ENCODE results near the gene SLC16A5.
A peak's percentile ranks its signal among the peaks of the same experiment; 100 is the strongest.
"Not testable (repeated sequence)": the region's sequence is repeated elsewhere in the genome, so short reads cannot be mapped to it uniquely, and the experiment has no call there.

The SLC16A5 gene

DNA sequence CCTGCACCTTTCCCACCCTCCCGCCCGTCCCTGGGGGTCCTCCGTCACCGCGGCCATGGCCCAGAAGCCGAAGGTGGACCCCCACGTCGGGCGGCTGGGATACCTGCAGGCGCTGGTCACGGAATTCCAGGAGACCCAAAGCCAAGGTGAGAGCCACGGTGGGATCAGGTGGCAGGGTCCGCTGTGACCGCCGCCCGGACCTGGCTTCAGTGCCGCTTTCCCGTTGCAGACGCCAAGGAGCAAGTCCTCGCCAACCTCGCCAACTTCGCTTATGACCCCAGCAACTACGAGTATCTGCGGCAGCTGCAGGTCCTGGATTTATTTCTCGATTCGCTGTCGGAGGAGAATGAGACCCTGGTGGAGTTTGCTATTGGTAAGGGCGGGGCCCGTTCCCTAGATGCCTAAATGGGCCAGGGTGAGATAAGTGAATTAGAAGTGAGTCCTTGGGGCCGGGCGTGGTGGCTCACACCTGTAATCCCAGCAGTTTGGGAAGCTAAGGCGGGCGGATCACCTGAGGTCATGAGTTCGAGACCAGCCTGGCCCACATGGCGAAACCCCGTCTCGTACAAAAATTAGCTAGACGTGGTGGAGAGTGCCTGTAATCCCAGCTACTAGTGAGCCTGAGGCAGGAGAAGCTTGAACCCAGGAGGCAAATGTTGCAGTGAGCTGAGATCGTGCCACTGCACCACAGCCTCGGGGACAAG, 22.6 kb downstream of the SLC16A5 start:
- no peak for DNase-seq (ENCODE audit: low read depth in 2 of 2)

DNA sequence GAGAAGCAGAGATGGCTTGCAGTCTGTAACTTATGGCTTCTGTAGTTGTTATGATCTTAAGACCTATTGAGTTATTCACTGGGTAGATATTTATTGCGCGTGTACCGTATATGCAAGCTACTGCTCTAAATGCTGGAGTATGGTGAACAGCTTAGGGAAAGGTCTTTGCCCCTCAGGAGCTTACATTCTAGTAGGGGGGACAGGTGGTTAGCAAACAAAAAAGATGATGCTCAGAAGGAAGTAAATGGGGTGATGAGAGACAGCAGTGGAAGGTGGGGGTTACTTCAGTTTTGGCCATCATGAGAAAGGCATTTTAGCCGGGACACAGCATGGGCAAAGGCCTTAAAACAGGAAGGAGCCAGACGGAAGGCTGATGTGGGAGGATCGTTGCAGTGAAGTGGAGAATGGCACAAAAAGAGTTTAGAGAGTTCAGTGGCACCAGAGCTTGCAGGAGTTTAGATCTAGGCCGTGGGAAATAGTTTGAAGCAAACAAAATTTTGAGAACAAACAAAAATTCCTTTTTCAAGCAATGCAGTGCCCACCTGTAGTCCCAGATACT, 24.1 kb downstream of the SLC16A5 start:
- DNase-seq (ENCODE audit: low read depth in 2 of 2), result no peak

DNA sequence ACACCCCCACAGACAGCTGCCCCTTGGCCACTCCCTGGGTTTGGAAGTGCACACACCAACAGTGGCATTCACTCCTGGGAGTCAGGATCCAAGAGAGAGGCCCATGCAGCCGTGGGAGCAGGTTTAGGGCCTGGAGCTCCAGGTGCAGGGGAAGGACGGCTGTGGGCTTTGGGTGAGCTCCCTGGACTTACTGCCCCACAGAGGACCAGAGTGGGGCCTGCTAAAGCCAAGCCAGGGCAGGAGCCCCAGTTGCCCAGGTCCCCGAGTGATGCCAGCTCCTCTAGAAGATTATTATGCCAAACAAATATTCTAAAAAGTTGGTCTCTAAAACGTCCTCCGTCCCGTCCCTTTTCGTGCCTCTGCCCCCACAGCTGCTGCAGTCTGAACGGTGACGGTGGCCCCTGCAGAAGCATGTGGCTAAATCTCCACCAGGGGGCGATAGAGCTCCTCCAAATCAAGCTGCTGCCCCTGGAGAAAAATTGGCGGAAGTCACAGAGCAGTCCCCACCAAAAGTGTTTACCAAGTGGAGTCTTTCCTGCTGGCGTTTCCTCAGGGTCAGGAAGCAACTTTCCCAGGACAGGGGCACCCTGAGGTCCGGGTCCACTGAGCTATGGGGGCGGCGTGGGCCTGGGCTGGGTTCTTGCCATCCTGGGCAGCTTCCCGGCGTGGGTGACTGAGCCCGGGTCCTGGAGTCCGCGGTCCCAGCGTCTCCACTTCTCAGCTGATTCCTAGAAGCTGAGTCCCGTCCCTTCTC, 26.2 kb downstream of the SLC16A5 start:
- peak; percentile 40 to 43 for DNase-seq (ENCODE audit: low read depth in 2 of 2)

DNA sequence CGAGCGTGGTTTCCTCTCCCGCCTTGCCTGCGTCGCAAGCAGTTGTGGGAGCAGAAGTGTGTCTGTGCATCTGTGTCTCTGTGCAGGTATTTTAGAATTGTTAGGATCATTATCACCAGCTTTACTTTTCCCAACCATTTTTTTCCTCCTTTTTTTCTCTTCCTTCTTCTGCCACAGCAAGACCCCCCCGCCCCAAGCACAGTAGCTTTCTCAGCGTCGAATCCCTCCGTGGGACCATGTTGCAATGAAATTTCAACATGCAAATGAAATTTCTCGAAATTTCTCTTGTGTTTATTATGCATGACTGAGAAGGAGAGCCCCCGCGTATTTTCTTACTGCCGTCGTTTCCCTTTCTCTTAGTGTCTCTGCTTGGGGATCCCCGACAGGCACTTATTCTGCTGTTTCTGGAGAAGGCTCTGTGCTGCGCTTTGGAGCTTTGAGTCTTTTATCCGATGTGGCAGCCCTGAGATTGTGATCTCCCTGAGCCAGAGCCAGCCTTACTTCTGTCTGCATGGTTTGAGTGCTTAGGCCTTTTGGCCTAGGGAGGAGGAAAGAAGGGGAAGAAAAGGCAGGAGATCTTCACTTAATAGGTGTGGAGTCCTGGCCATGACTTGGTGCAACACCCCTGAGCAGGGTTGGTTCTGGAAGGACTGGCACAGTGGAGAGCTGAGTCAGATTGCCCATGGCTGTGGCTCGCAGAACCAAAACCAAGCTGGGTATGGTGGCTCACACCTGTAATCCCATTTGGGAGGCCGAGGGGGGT, 27.0 kb downstream of the SLC16A5 start:
- DNase-seq (ENCODE audit: low read depth in 2 of 2), result no peak

DNA sequence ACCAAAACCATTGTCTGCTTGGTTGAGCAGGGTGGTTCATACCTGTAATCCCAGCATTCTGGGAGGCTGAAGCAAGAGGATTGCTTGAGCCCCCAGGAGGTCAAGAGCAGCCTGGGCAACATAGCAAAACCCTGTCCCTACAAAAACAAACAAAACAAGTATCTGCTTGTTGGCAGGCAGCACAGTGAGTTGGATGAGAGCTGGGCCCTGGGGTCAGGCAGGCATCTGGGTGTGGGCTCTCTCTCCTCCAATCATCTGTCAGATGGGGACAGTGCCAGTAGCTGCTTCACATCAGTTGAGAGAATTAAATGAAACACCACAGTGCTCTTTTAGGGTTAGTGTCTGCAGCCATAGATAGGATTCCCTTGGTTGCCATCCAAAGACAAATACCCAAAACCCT, 27.8 kb downstream of the SLC16A5 start:
- no peak for DNase-seq (ENCODE audit: low read depth in 2 of 2)

DNA sequence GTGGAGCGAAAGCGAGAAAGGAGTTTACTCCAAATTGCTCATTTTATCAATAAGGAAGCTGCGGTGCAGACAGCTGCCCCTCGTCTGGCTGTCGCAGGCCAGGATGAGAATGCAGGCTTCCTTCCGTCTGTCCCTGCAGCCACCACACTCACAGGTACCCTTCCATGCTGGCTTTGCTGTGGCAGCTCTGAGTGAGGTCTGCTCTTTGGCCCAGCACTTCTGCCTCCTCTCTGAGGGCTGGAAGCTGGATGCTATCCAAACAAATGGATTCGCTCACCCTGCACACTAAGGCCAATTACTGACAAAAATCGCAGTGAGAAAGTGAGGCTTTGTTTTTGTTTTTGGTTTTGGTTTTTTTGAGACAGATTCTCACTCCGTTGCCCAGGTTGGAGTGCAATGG, 29.0 kb downstream of the SLC16A5 start:
- DNase-seq (ENCODE audit: low read depth in 2 of 2), result no peak

DNA sequence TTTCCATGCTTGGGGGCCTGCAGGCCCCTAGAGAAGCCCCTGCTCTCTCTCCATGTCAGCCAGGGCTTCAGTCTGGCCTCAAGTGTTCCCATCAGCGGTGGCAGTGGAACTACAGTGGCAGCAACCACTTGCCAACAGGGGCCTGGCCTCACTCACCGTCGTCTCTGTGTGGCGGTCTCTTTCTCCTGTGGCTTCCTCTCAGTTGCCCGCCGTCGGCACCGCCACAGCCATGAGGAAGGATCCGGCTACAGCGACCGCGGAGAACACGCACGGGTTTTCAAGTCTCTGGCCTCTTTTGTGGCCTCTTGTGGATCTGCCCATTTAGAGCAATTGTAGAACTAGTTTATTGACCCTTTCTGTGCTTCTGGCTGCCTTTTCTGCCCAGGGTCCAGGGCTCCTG, 30.6 kb downstream of the SLC16A5 start:
- no peak for DNase-seq (ENCODE audit: low read depth in 2 of 2)

DNA sequence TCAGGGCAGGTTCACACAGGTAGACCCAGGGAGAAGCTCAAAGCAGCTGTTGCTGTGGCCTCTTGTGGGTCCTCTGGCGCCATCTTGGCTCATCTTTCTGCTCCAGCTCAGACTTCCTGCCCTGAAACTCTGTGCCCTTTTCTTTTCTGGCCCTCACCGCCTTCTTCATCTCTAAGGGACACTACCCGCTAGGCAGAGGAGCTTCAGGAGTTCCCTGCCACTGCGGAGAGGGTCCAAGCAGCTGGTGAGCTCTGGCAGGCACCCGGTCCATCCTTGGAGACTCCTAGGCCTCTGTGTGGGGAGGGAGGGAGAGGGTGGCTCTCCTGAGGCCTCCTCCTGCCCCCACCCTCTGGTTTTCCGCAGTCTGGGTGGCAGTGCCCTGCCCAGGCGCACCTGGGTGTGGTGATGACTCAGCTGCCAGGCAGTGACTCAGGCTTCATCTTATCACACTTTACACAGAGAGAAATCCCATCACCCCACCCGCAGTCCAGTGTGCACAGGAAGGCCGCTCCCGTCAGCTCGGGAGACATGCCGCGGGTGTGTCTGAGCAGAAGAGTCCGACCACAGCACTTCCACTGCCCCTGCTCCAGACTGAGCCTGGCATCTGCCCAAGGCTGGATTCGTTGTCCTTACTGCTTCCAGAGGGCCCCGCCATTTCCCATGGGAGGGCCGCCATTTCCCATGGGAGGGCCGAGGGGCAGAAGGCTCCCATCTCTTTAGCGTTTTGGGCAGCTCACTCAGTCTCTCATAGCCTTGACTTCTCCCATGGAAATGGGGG, 36.5 kb downstream of the SLC16A5 start:
- DNase-seq (ENCODE audit: low read depth in 2 of 2), result no peak

DNA sequence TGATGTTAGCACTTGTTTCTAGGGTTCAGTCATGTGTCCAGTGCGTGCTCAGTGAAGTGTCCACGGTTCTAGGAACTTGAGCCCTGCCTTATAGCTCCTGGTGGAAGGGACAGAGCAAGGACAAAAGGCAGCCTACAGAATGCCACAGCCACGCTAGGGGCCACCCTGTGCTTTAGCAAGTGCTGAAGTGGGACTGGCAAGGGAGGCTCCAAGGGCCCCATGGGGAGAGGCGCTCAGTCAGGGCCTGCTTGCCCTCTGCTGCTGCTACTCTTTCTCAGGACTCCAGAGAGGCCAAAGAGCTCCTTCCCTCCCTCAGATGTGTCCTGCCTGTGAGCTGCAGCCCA, 37.0 kb downstream of the SLC16A5 start:
- DNase-seq (ENCODE audit: low read depth in 2 of 2), result no peak

DNA sequence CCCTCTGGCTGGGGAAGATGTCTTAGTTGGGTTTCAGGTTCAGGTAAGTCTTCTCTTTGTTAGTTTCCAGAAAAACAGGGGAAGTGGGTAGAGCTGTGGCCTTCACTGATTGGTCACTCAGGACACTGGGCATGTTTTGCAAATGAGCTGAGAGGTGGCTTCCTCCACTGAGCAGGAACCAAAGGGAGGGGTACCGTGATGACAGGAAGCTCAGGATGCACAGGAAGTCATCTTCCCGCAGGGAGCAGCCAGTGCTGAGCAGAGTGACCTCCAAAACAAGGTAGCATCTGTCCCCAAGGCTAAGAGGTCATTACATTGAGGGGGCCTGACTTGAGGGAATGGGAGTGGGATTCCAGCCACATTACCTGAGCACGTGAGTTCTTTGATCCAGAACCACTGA, 38.2 kb downstream of the SLC16A5 start:
- no peak for DNase-seq (ENCODE audit: low read depth in 2 of 2)

DNA sequence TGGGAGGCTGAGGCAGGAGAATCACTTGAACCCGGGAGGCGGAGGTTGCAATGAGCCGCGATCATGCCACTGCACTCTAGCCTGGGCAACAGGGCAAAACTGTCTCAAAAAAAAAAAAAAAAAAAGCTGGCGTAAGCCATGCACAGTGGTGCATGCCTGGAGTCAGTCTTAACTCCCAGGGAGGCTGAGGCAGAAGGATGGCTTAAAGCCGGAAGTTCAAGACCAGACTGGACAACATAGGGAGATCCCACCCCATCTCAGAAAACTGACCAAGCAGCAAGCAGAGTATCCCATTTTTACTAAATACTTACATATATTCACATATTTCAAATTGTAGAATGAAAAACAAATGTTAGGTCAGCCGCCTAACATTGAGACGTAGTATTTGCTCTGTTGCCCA, 39.2 kb downstream of the SLC16A5 start:
- no peak for DNase-seq (ENCODE audit: low read depth in 2 of 2)

DNA sequence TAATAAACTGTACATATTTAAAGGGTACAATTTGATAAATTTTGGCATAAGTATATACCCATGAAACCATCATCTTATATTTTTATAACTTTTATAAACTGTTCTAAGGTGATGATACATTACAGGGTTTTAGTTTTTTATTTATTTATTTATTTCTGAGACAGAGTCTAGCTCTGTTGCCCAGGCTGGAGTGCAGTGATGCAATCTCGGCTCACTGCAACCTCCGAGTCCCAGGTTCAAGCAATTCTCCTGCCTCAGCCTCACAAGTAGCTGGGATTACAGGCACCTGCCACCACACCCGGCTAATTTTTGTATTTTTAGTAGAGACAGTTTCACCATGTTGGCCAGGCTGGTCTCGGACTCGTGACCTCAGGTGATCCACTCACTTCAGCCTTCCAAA, 40.2 kb downstream of the SLC16A5 start:
- DNase-seq (ENCODE audit: low read depth in 2 of 2), result not testable (repeated sequence)

DNA sequence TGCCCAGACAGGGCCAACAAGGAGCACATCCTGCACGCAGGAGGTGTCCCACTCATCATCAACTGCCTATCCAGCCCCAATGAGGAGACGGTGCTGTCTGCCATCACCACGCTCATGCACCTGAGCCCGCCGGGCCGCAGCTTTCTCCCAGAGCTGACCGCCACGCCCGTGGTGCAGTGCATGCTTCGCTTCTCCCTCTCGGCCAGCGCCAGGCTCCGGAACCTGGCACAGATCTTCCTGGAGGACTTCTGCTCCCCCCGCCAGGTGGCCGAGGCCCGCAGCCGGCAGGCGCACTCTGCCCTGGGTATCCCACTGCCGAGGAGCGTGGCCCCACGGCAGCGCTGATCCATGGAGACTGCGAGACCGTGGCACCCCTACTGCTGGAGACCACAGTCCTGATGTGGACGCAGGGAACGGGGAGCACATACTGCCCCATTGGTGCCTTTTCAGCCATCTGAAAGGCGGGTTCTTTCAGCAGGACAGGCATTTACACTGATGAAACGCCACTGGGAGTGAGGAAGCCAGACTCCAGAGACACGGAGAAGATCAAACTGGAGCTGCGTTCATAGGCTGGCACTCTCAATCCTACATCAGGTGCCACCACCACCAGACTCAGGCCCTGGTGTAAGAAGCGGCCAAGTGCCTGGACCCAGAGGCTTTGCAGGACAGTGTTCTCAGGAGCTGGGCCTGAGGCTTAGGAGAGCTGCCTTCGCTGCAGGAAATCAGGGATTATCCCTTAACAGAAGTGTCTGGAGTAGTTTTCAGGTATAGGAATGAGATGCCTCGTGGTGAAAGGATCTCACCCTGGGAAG, 41.1 kb downstream of the SLC16A5 start:
- DNase-seq (ENCODE audit: low read depth in 2 of 2), result no peak

DNA sequence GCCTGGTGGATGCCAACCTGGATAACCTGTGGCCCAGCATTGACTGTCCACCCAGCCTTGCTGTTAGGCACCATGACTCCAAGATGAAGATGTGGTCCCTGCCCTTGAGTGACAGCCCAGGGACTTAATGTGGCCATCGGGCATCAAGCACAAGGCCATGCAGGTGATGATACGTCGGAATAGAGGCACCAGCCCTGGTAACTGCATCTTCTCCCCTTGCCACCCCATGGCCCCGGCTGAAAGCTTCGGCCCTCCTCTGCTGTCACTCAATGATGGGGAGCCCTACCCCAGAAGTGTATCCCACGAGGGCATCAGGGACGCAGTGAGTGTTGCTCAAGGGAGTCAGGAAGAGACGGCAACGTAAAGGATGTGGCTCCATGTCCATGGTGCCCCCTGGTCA, 41.8 kb downstream of the SLC16A5 start:
- DNase-seq (ENCODE audit: low read depth in 2 of 2), result no peak

DNA sequence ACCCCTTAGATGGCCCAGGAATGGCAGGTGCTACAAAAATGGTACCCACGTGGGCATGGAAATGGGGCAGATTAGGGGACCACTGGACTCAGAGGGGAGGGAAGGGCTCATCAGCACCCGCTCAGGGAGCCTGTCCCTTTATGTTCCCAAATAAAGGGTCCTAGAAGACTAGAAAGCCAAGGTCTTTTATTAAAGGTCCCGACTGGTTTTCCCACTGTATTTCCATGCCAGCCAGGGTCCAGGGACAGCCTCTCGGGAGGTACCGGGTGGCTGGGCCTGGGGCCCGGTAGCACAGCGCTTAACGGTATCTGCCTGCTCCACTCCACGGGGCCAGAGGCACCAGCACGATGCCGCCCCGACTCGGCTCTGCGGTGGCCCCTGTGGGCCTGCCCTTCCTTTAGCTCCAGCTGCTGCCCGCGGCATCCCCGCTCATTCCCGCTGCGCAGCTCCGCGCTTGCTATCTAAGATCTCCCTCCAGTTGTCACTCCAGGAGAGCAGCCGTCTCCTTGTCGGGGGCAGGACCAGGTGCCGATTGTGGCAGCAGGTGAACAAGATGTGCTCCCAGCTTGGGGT, 42.4 kb downstream of the SLC16A5 start:
- no peak for DNase-seq (ENCODE audit: low read depth in 2 of 2)

DNA sequence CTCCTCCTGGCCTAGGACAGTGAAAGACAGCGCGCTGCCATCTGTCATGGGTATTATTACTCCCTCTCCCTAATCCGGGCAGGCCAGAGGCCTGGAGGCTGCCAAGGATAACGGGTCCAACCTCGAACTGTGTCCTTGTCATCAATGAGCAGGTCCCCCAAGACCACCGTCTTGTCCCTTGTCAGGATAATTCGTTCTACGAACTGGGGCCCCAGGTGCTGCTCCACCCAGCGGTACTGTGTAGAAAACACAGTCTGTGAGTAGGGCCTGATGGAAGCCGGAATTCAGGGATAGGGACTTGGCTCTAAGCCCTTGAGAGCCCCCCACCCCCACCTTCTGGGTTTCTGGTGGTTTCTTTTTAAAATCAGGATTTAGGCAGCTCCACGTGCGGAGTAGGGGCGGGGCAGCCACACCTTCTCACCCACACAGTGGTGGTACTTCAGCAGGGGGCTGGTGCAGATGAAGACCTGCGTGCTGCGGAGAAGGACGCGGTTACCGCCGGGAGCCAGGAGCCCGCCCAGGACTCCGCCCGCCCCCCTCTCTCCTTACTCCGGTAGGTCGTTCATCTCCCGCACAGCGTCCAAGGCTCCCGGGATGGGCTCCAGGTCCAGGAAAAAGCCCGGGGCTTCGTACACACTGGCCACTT, 43.0 kb downstream of the SLC16A5 start:
- DNase-seq (ENCODE audit: low read depth in 2 of 2), result peak; percentile 21 to 25

DNA sequence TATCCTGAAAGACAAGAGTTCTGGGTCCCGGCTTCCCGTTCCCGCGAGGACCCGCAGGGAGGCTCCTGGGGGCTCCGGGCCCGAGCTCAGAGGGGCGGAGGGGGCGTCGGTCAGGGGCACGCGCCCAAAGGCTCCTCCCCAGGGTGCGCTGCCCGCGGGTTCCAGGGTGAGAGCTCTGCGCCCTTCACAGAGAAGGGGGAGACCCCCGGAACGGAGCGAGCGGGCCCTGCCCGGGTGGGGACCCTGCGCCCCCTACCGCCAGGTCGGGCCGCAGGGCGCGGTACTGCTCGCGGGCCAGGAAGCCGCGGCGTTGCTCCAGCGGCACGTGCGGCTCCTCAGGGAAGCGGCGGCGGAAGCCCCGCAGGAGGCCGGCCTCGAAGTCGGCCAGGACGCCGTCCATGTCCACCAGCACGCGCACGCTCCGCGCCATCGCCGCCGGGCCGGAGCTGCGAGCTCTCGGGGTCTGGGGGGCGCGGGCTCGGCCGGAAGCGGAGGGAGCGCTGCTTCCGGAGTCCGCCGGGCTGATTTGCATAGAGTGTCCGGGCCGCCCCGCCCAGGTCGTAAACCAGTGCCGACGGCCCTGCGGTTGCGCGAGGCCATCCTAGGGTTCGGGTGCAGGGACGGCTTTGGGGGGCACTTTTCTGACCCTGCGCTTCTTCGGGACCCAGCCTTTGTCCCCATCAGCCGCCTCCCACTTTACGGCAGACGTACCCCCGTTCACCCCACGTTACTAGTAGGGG, 43.7 kb downstream of the SLC16A5 start, which contains the start of gene NT5C:
Gene NT5C (minus strand): TSS at position 465 of the 740 bp plus-strand sequence. CDS start 35 bp downstream, at position 430.
- DNase-seq (ENCODE audit: low read depth in 2 of 2), result peak; percentile 33 to 42

DNA sequence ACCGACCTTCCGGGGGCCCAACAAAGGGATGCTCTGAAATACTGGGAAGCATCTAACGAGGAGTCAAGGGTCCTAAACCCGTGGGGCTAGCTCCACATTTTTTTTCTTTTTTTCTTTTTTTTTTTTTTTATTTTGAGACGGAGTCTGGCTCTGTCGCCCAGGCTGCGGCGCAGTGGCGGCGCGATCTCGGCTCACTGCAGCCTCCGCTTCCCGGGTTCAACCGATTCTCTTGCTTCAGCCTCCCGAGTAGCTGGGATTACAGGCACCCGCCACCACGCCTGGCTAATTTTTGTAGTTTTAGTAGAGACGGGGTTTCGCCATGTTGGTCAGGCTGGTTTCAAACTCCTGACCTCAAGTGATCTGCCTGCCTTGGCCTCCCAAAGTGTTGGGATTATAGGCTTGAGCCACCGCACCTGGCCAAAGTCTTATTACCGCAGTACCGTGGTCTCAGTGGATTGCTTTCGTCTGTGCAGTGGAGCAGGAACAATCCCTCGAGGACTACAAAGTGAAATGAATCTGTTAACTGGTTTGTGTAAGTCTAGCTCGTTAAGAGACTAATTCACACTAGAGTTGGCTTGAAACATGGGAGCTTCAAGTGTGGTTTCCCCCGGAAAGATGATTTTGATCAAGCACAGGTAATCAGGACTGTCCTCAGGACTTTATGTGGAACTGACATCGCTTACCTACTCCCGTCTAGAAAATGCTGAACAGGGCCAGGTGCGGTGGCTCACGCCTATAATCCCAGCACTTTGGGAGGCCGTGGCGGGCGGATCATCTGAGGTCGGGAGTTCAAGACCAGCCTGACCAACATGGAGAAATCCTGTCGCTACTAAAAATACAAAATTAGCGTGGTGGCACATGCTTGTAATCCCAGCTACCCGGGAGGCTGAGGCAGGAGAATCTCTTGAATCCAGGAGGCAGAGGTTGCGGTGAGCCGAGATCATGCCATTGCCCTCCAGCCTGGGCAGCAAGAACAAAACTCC, 44.6 kb downstream of the SLC16A5 start:
- DNase-seq (ENCODE audit: low read depth in 2 of 2), result not testable (repeated sequence)

Data from fibroblast of skin of left biceps (primary cell).